Activated CD8-positive, alpha-beta memory T cell treated with anti-CD3 and anti-CD28 coated beads for 24 hours (primary cell): ENCODE measurements around the gene RAB3GAP1.
"Not testable (repeated sequence)": the region's sequence is repeated elsewhere in the genome, so short reads cannot be mapped to it uniquely, and the experiment has no call there.

ENCODE experiments used
- DNase-seq: peaks from one replicate; pipeline ENCODE4 v3.0.0-alpha.2; 2020

RAB3GAP1 gene

GRCh38 chr2:135113322-135113721, 61.2 kb downstream of the RAB3GAP1 start:
- no peak for DNase-seq

- DNase-seq = no peak
Measured at GRCh38 chr2:135119582-135119981, 67.5 kb downstream of the RAB3GAP1 start.

- no peak for DNase-seq
Measured at GRCh38 chr2:135121016-135121657, 69.0 kb downstream of the RAB3GAP1 start.

- DNase-seq = not testable (repeated sequence)
Measured at GRCh38 chr2:135121658-135122039, 69.6 kb downstream of the RAB3GAP1 start.

GRCh38 chr2:135124924-135125886, 73.1 kb downstream of the RAB3GAP1 start:
- no peak for DNase-seq

GRCh38 chr2:135125940-135126339, 73.8 kb downstream of the RAB3GAP1 start:
- no peak for DNase-seq

GRCh38 chr2:135130751-135131150, 78.7 kb downstream of the RAB3GAP1 start:
- DNase-seq = no peak

GRCh38 chr2:135132314-135132713, 80.2 kb downstream of the RAB3GAP1 start:
- DNase-seq = no peak

GRCh38 chr2:135140606-135141005, 88.5 kb downstream of the RAB3GAP1 start:
- DNase-seq = no peak

- no peak for DNase-seq
Measured at GRCh38 chr2:135142323-135142722, 90.2 kb downstream of the RAB3GAP1 start.

GRCh38 chr2:135144343-135144742, 92.3 kb downstream of the RAB3GAP1 start:
- no peak for DNase-seq

- DNase-seq = no peak
Measured at GRCh38 chr2:135149251-135149650, 97.2 kb downstream of the RAB3GAP1 start.

GRCh38 chr2:135150725-135151124, 98.6 kb downstream of the RAB3GAP1 start:
- no peak for DNase-seq

GRCh38 chr2:135151615-135152014, 99.5 kb downstream of the RAB3GAP1 start:
- DNase-seq = no peak

GRCh38 chr2:135152361-135152760, 100.3 kb downstream of the RAB3GAP1 start:
- no peak for DNase-seq

GRCh38 chr2:135154962-135155361, 102.9 kb downstream of the RAB3GAP1 start:
- DNase-seq = no peak

GRCh38 chr2:135157856-135158255, 105.8 kb downstream of the RAB3GAP1 start:
- no peak for DNase-seq

- DNase-seq = no peak
Measured at GRCh38 chr2:135159191-135159590, 107.1 kb downstream of the RAB3GAP1 start.

- DNase-seq = no peak
Measured at GRCh38 chr2:135162377-135162776, 110.3 kb downstream of the RAB3GAP1 start.

GRCh38 chr2:135162786-135163185, 110.7 kb downstream of the RAB3GAP1 start:
- no peak for DNase-seq

GRCh38 chr2:135163306-135163705, 111.2 kb downstream of the RAB3GAP1 start:
- DNase-seq = no peak

GRCh38 chr2:135163901-135164300, 111.8 kb downstream of the RAB3GAP1 start:
- no peak for DNase-seq

- DNase-seq = no peak
Measured at GRCh38 chr2:135164431-135164830, 112.3 kb downstream of the RAB3GAP1 start.

GRCh38 chr2:135167273-135167672, 115.2 kb downstream of the RAB3GAP1 start:
- no peak for DNase-seq
